H1 (cell line): Measurements from ENCODE around the gene RBM6. TPM values are rescaled to one million over a fixed set of nuclear protein-coding genes. Genes with fewer than 3 reads are reported as not detected.

Experiments
- CHD1 ChIP-seq: IDR thresholded peaks from 2 replicates; pipeline ENCODE4 v1.6.1; 2012; ENCODE audit warnings: low read depth, low read length, improper control_type of control experiment
- CHD2 ChIP-seq: IDR thresholded peaks from 2 replicates; pipeline ENCODE4 v1.6.1; 2012; ENCODE audit warnings: low read length, improper control_type of control experiment
- CREB1 ChIP-seq: IDR thresholded peaks from 2 replicates; pipeline ENCODE4 v1.6.1; 2012; ENCODE audit warnings: inconsistent platforms
- HDAC2 ChIP-seq, 2 experiments: fragments of 300-600 bp in 1 of 2; sonication (generic) in 1 of 2; IDR thresholded peaks; 2 replicates each; pipeline ENCODE4 v1.6.1; 2011 to 2012; ENCODE audit warnings: low read depth in 2 of 2, low read length in 2 of 2, mild to moderate bottlenecking in 2 of 2, moderate library complexity in 2 of 2, borderline replicate concordance in 1 of 2, inconsistent platforms in 1 of 2
- KDM4A ChIP-seq: IDR thresholded peaks from one replicate; pipeline ENCODE4 v1.7.1; 2012; ENCODE audit warnings: low read depth, mild to moderate bottlenecking, moderate library complexity, low read length, inconsistent platforms; ENCODE audit not compliant: severe bottlenecking
- POLR2A ChIP-seq, 2 experiments: IDR thresholded peaks; 1 replicate in 1 of 2; 2 replicates in 1 of 2; pipeline ENCODE4 v1.6.1; 2011; ENCODE audit warnings: low read depth in 2 of 2, low read length in 2 of 2, mild to moderate bottlenecking in 2 of 2; ENCODE audit errors: control extremely low read depth in 1 of 2
- SAP30 ChIP-seq: fragments of 300-600 bp; sonication (generic); IDR thresholded peaks from 2 replicates; pipeline ENCODE4 v1.7.1; 2012; ENCODE audit warnings: low read length, moderate library complexity, mild to moderate bottlenecking, inconsistent platforms; ENCODE audit not compliant: insufficient read depth, insufficient replicate concordance
- SIN3A ChIP-seq, 2 experiments: IDR thresholded peaks in 1 of 2; conservative IDR thresholded peaks in 1 of 2; 2 replicates each; pipeline ENCODE4 v1.6.1; 2011 to 2012; ENCODE audit warnings: low read length in 2 of 2, improper control_type of control experiment in 1 of 2, low read depth in 1 of 2, mild to moderate bottlenecking in 1 of 2
- TAF1 ChIP-seq: IDR thresholded peaks from 2 replicates; pipeline ENCODE4 v1.6.1; 2011; ENCODE audit warnings: mild to moderate bottlenecking, low read depth, low read length
- TBP ChIP-seq: IDR thresholded peaks from 2 replicates; pipeline ENCODE4 v1.6.1; 2011; ENCODE audit warnings: low read depth, low read length, improper control_type of control experiment
- TCF12 ChIP-seq: IDR thresholded peaks from 2 replicates; pipeline ENCODE4 v1.6.1; 2011; ENCODE audit warnings: low read depth, mild to moderate bottlenecking, low read length
- YY1 ChIP-seq: IDR thresholded peaks from 2 replicates; pipeline ENCODE4 v1.6.1; 2011; ENCODE audit warnings: low read depth, mild to moderate bottlenecking, low read length
- polyA plus RNA-seq, 7 experiments: library from polyadenylated mRNA; depleted of rRNA in 3 of 7; stranded (reverse) in 5 of 7; unstranded in 2 of 7; fragments of >200 nt in 5 of 7; fragments of 200-250 nt in 2 of 7; gene quantifications; 1 replicate in 5 of 7; 2 replicates in 1 of 7; 4 replicates in 1 of 7; pipeline versions ENCODE4 v1.2.1 to v1.2.3, GENCODE V29; 2011 to 2013; ENCODE audit warnings: missing spikeins in 2 of 7, mixed read lengths in 2 of 7
- total RNA-seq: library from RNA; stranded (reverse); fragmentation: NEBNext Ultra II Directional; extraction: Animal tissue kit (Norgen Biotek cat#: 25700); gene quantifications from 2 replicates; pipeline ENCODE4 v1.2.1, GENCODE V29; 2021

RBM6 gene
- total and polyA plus RNA-seq, 2 of the 8 experiments (the other 6 are each of a cell fraction or from before 2014, with no cell fraction given), result 30.6 to 80.1 TPM

GRCh38 chr3:50088725-50089608 lies 149.0 kb downstream of the RBM6 start, which contains the start of gene RBM5 (continued):
- TF ChIP-seq HDAC2 (IDR thresholded peaks at IDR 0.05; ENCODE audit: borderline replicate concordance in 1 of 2, low read depth in 2 of 2, low read length in 2 of 2) (0 out of 4 replicates have a peak, but pooled peaks of 1 of the 2 experiments have one; percentile 32), CHD1 (no peak), TCF12 (no peak), CHD2 (no peak), POLR2A (IDR thresholded peaks at IDR 0.05; ENCODE audit: control extremely low read depth in 1 of 2, low read depth in 2 of 2, low read length in 2 of 2) (peak in 1 of 2 experiments; percentile 78; a peak in 2 of 3 replicates), YY1 (peak; percentile 97), SIN3A (conservative IDR thresholded peaks at IDR 0.05 in 1 of 2, IDR thresholded peaks at IDR 0.05 in 1 of 2; ENCODE audit: low read depth in 1 of 2, low read length in 2 of 2) (peak in 1 of 2 experiments; percentile 84; a peak in 2 of 4 replicates), TBP (peak; percentile 70), TAF1 (peak; percentile 84), SAP30 (peak; percentile 83), CREB1 (peak; percentile 64), KDM4A (peak; percentile 48)
